AG10803 (cell line): ENCODE data around the gene OR5B3.

Experiments
- DNase-seq: peaks from one replicate; pipeline ENCODE4 v3.0.0; 2010; ENCODE audit warnings: low read depth
- H3K4me3 ChIP-seq: 2 replicates; pipeline ENCODE4 v1.5.1; 2011; ENCODE audit warnings: mild to moderate bottlenecking, low read length, control low read depth
- CTCF ChIP-seq: conservative IDR thresholded peaks from 2 replicates; pipeline ENCODE4 v1.5.1; 2011; ENCODE audit warnings: mild to moderate bottlenecking, low read length, control low read depth, inconsistent platforms

Gene OR5B3

GRCh38 chr11:58406774-58407173, at the start of gene OR5B3:
Gene OR5B3, minus strand, starts transcription at chr11:58406874. Its CDS starts 3,465 bp downstream, at chr11:58403409.
- DNase-seq, result no peak
- TF ChIP-seq CTCF, result no peak
- no peak within 1 kb of the TSS for H3K4me3 ChIP-seq

DNA sequence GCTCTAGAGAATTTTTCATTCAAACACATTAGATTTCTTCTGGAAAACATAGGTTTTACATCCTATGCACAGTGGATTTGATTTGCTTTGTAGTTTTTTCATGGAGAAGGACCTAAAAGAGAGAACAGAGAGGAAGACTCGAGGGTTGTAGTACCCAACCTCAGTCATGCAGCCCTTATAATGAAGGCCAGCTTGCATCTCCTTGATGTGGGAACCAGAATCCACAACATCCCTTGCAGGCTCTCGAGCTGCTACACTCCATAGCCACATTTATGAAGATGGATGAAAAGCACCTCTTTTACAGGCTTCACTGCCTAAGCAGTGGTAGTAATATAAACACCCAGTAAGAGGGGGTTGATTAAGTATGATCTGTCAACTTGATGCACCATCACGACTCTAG, 44.9 kb upstream of the OR5B3 start:
- DNase-seq, result no peak
- H3K4me3 ChIP-seq, result no peak overlapping the region
- no peak for TF ChIP-seq CTCF

DNA sequence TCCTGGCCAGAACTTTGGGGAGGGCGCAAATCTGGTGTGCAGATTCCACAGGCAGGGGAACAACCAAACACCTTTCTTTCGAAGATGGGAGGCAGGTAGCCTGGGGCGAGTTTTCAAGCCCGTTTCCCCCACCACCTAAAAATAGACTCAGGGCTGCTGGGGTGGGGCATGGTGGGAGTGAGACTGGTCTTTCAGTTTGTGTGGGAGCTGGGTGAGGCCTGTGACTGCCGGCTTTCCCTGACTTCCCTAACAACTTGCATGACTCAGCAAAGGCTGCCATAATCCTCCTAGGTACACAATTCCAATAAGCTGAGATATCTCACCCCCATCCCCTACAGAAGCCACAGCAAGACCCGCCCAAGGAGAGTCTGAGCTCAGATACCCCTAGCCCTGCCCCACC, 39.6 kb upstream of the OR5B3 start:
- DNase-seq, result no peak
- TF ChIP-seq CTCF, result no peak
- H3K4me3 ChIP-seq, result no peak overlapping the region

GRCh38 chr11:58444300-58444699, 37.6 kb upstream of the OR5B3 start:
- no peak for DNase-seq
- no peak overlapping the region for H3K4me3 ChIP-seq
- no peak for TF ChIP-seq CTCF

- no peak within 1 kb of the TSS for H3K4me3 ChIP-seq
- TF ChIP-seq CTCF, result no peak
- DNase-seq, result no peak
These were observed 35.5 kb upstream of the OR5B3 start, which contains the start of gene OR5B12 for GRCh38 chr11:58442136-58442535. Gene OR5B12, minus strand, starts transcription at chr11:58442236. Its CDS starts 2,085 bp downstream, at chr11:58440151.

DNA sequence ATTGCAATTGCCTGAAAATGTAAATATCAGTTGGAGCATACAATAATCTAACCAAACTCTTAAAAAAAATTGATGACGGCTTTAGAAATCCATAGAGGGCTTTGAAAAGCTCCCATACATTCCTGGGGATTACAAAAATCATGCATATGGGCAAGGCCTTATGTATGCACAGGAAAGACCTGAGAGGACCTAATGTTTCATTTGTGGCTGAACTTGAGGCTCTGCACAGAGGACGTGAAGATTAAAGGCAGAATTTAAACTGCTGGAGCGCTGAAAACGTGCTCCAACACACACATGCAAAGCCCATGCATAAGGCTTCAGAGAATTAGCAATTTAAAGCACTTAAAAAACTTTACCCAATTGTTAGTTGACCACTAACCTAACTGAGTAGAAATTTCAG, 31.8 kb upstream of the OR5B3 start:
- no peak overlapping the region for H3K4me3 ChIP-seq
- no peak for TF ChIP-seq CTCF
- DNase-seq, result no peak

GRCh38 chr11:58434217-58434616, 27.5 kb upstream of the OR5B3 start:
- no peak for TF ChIP-seq CTCF
- no peak for DNase-seq
- H3K4me3 ChIP-seq, result no peak overlapping the region
